ENCODE results near the gene EIF5. TPM values are rescaled to one million over a fixed set of nuclear protein-coding genes. Genes with fewer than 3 reads are reported as not detected.
"Not testable (repeated sequence)": the region's sequence is repeated elsewhere in the genome, so short reads cannot be mapped to it uniquely, and the experiment has no call there.

The EIF5 gene
- total and polyA plus RNA-seq, 5 donors: 77.4 to 275 (median 247) TPM

DNA sequence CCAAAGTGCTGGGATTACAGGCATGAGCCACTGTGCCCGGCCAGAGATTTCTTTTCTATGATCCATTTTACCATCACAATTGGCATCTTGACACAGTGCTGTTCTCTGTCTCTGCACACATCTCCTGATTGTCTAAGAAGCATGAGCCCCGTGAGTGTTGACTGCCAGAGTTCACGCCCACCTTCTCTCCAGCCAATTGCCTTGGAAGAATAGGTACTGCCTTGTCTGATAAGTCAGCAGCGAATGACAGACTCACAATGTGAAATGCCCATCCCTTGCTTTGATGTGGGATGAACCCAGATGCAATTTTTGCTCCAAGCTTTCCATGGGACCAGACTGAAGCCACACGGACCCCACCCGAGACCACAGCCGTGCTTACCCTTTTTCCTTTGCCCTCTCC is 19.3 kb downstream of the EIF5 start:
- H3K4me3 ChIP-seq (ENCODE audit: low read length): no peak overlapping the region
- 60% methylated on average over 7 of the region's 7 CpGs for WGBS
- no peak for DNase-seq
- no peaks in the 10 kb centered on the region for H3K4me1 ChIP-seq (ENCODE audit: control insufficient read depth, insufficient read depth, low read length)
- intact Hi-C loops (cut with DNase I): no loop called here
- H3K9me3 ChIP-seq (ENCODE audit: control insufficient read depth, low read length): no peaks in the 10 kb centered on the region
- no peak for ATAC-seq
- no peaks in the 10 kb centered on the region for H3K27me3 ChIP-seq (ENCODE audit: control insufficient read depth, insufficient read depth)
- H3K27ac ChIP-seq (ENCODE audit: low read length): no peak overlapping the region

DNA sequence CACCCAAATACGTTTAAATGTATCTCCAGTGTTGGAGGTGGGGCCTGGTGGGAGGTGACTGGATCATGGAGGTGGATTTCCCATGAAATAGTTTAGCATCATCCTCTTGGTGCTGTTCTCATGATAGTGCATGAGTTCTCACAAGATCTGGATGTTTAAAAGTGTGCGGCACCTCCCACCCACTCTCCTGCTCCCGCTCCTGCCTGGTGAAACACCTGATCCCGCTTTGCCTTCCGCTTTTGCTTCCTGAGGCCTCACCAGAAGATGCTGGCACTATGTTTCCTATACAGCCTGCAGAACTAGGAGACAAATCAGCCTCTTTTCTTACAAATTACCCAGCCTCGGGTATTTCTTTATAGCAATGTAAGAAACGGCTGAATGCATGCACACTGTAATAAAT is 20.1 kb downstream of the EIF5 start:
- Histone ChIP-seq H3K4me1 (ENCODE audit: control insufficient read depth, insufficient read depth, low read length) (no peaks in the 10 kb centered on the region), H3K27me3 (ENCODE audit: control insufficient read depth, insufficient read depth) (no peaks in the 10 kb centered on the region), H3K9me3 (ENCODE audit: control insufficient read depth, low read length) (no peaks in the 10 kb centered on the region), H3K27ac (ENCODE audit: low read length) (no peak overlapping the region), H3K4me3 (ENCODE audit: low read length) (no peak overlapping the region)
- no peak for ATAC-seq
- DNase-seq: no peak
- intact Hi-C loops (cut with DNase I): no loop called here
- 85% methylated on average over 7 of the region's 7 CpGs for WGBS

DNA sequence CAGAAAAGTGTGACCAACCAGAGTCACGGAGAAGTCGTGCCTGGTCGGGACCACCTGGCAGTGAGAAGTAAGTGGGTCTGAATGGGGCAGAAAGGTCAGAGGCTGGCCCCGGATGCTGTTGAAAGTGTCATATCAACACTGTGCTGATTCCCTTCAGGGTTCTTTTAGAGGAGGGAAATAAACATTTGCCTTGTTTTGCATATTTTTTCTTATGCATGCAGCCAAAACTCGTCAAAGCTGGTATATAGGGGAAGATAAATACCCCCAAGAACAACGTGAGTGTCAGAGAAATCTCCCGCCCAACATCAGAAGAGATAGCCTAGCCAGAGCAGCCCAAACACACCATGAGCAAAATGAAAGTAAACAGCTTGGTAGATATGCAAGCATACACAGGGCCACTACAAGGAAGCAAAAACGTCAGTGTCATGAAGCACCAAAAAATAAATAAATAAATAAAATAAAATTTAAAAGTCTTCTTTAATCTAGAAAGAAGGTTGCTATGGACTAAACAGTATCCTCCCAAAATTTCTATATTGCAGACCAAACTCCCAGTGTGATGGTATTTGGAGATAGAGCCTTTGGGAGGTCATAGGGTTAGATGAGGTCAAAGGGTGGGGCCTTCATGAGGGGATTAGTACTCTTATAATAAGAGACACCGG is 22.1 kb downstream of the EIF5 start:
- H3K9me3 ChIP-seq (ENCODE audit: control insufficient read depth, low read length): no peaks in the 10 kb centered on the region

DNA sequence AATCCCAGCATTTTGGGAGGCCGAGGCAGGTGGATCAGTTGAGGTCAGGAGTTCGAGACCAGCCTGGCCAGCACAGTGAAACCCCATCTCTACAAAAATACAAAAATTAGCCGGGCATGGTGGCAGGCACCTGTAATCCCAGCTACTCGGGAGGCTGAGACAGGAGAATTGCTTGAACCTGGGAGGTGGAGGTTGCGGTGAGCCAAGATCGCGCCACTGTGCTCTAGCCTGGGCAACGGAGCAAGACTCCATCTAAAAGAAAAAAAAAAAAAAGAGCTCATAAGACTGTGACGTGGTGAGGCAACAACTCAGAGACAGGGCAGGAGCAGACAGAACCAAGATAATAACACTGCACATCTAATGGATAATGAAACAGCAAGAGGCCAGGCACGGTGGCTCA is 23.5 kb downstream of the EIF5 start:
- H3K4me3 ChIP-seq (ENCODE audit: low read length): not testable (repeated sequence)
- 93% methylated on average over 10 of the region's 10 CpGs for WGBS

More for the DNA sequence above, 22.1 kb downstream of the EIF5 start:
- no peak overlapping the region for H3K27ac ChIP-seq (ENCODE audit: low read length)
- DNase-seq (no peak), ATAC-seq (peak; percentile 47 to 70)
- H3K27me3 ChIP-seq (ENCODE audit: control insufficient read depth, insufficient read depth): no peaks in the 10 kb centered on the region
- WGBS: 44% methylated on average over 9 of the region's 9 CpGs
- intact Hi-C loops (cut with DNase I): no loop called here
- H3K4me1 ChIP-seq (ENCODE audit: control insufficient read depth, insufficient read depth, low read length): no peaks in the 10 kb centered on the region
- peak overlapping the region; percentile 22 for H3K4me3 ChIP-seq (ENCODE audit: low read length)

DNA sequence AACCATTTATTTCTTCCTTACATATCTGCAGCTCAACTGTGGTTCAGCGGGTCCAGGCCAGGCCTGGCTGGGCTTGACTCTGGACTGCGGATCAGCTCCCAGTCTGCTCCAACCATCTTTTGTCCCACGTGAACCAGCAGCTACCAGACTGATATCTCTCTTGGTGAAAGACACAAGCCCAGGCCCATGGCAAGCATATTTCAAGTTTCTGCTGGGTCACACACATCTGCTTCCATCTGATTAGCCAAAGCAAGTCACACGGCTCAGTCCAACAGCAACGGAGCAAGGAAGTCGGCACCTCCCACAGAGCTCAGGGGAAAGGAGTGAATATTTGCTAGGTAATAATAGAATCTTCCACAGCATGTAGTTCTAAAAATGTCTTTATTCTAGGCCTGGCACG is 26.5 kb downstream of the EIF5 start:
- 70% methylated on average over 7 of the region's 7 CpGs for WGBS
- Histone ChIP-seq H3K27me3 (ENCODE audit: control insufficient read depth, insufficient read depth) (no peaks in the 10 kb centered on the region), H3K4me1 (ENCODE audit: control insufficient read depth, insufficient read depth, low read length) (no peaks in the 10 kb centered on the region), H3K9me3 (ENCODE audit: control insufficient read depth, low read length) (no peaks in the 10 kb centered on the region), H3K27ac (ENCODE audit: low read length) (no peak overlapping the region), H3K4me3 (ENCODE audit: low read length) (no peak overlapping the region)
- intact Hi-C loops (cut with DNase I): no loop called here
- no peak for ATAC-seq
- DNase-seq: no peak

More for the DNA sequence above, 23.5 kb downstream of the EIF5 start:
- intact Hi-C loops (cut with DNase I); H3K27me3 ChIP-seq (ENCODE audit: control insufficient read depth, insufficient read depth); DNase-seq; ATAC-seq; H3K27ac ChIP-seq (ENCODE audit: low read length); H3K9me3 ChIP-seq (ENCODE audit: control insufficient read depth, low read length); H3K4me1 ChIP-seq (ENCODE audit: control insufficient read depth, insufficient read depth, low read length): not testable (repeated sequence)

DNA sequence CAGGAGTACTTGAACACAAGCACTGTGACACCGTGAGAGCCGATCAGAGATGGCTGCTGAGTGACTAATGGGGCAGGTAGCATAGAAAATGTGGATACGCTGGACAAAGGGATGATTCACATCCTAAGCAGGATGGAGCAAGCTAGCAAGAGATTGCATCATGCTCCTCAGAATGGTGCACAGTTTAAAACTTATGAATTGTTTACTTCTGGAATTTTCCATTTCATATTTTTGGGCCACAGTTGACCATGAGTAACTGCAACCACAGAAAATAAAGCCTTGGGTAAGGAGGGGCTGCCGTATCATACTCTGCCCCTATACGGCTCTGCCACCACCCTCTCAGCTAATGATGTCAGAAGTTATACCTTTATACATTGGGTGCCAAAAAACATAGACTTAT is 27.8 kb downstream of the EIF5 start:
- Histone ChIP-seq H3K9me3 (ENCODE audit: control insufficient read depth, low read length) (no peaks in the 10 kb centered on the region), H3K4me3 (ENCODE audit: low read length) (no peak overlapping the region), H3K27ac (ENCODE audit: low read length) (no peak overlapping the region), H3K4me1 (ENCODE audit: control insufficient read depth, insufficient read depth, low read length) (no peaks in the 10 kb centered on the region), H3K27me3 (ENCODE audit: control insufficient read depth, insufficient read depth) (no peaks in the 10 kb centered on the region)
- WGBS: 69% methylated on average over 5 of the region's 5 CpGs
- ATAC-seq: peak in 1 of 2 donors; percentile 44
- no peak for DNase-seq
- intact Hi-C loops (cut with DNase I): no loop called here

DNA sequence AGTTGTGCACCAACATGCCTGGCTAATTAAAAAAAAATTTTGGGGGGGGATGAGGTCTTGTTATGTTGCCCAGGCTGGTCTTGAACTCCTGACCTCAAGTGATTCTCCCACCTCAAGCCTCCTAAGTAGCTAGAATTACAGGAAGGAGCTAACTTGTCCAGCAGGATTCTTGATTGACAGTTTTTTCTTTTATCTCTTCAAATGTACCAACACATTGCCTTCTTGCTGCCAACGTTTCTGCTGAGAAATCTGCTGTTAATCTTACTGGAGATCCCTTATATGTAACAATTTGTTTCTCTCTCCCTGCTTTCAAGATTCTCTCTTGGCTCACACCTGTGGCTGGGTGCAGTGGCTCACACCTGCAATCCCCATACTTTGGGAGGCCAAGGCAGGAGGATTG is 28.7 kb downstream of the EIF5 start:
- Histone ChIP-seq H3K4me1 (ENCODE audit: control insufficient read depth, insufficient read depth, low read length) (no peaks in the 10 kb centered on the region), H3K4me3 (ENCODE audit: low read length) (no peak overlapping the region), H3K27ac (ENCODE audit: low read length) (no peak overlapping the region), H3K27me3 (ENCODE audit: control insufficient read depth, insufficient read depth) (no peaks in the 10 kb centered on the region), H3K9me3 (ENCODE audit: control insufficient read depth, low read length) (no peaks in the 10 kb centered on the region)
- 60% methylated on average over 1 of the region's 1 CpG for WGBS
- ATAC-seq (no peak), DNase-seq (no peak)
- intact Hi-C loops (cut with DNase I): no loop called here

DNA sequence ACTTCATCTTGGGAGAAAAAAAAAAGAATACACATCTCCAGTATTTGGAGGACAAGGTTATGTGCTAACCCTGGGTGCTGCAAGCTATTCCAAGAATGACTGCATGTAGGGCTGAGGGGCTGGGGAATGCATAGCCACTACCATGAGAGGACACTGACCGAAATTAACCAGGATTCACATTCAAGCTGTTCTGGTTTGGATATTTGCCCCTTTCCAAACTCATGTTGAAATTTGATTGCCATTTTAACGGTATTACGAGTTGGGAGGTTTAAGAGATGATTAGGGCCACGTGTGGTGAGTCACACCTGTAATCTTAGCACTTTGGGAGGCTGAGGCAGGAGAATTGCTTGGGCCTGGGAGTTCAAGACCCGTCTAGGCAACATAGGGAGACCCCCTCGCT is 32.7 kb downstream of the EIF5 start:
- DNase-seq (no peak), ATAC-seq (no peak)
- no peaks in the 10 kb centered on the region for H3K4me1 ChIP-seq (ENCODE audit: control insufficient read depth, insufficient read depth, low read length)
- no peak overlapping the region for H3K4me3 ChIP-seq (ENCODE audit: low read length)
- 83% methylated on average over 6 of the region's 6 CpGs for WGBS
- H3K27ac ChIP-seq (ENCODE audit: low read length): no peak overlapping the region
- intact Hi-C loops (cut with DNase I): no loop called here
- no peaks in the 10 kb centered on the region for H3K9me3 ChIP-seq (ENCODE audit: control insufficient read depth, low read length)
- no peaks in the 10 kb centered on the region for H3K27me3 ChIP-seq (ENCODE audit: control insufficient read depth, insufficient read depth)

DNA sequence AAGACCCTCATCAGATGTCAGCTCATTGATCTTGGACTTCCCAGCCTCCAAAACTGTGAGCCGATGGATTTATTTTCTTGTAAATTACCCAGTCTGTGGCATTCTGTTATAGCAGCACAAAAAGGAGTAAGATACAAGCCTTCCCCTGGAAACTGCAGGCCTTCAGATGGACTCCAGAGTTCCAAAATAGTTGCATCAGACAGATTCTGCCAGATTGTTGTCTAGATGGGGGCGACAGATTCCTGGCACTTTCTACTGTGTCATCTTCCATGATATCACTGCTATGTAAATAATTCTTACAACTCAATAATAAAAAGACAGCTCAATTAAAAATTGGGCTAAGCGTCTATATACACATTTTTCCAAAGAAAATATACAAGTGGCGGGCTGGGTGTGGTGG is 34.0 kb downstream of the EIF5 start:
- Histone ChIP-seq H3K27me3 (ENCODE audit: control insufficient read depth, insufficient read depth) (no peaks in the 10 kb centered on the region), H3K27ac (ENCODE audit: low read length) (no peak overlapping the region), H3K9me3 (ENCODE audit: control insufficient read depth, low read length) (no peaks in the 10 kb centered on the region), H3K4me1 (ENCODE audit: control insufficient read depth, insufficient read depth, low read length) (no peaks in the 10 kb centered on the region), H3K4me3 (ENCODE audit: low read length) (no peak overlapping the region)
- intact Hi-C loops (cut with DNase I): no loop called here
- DNase-seq (no peak), ATAC-seq (no peak)
- WGBS: 84% methylated on average over 4 of the region's 4 CpGs

DNA sequence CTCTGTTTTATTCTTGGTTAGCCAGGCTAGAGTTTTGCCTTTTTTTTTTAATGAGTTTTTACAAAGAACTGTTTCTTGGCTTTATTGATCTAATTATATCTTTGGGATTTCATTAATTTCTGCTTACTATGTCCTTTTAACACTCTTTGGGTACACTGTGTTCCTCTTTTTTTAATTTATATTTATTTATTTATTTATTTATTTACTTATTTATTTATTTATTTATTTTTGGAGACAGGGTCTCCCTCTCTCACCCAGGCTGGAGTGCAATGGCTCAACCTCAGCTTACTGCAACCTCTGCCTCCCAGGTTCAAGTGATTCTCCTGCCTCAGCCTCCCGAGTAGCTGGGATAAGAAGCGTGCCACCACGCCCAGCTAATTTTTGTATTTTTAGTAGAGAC is 36.0 kb downstream of the EIF5 start:
- H3K27me3 ChIP-seq (ENCODE audit: control insufficient read depth, insufficient read depth): no peaks in the 10 kb centered on the region
- H3K4me1 ChIP-seq (ENCODE audit: control insufficient read depth, insufficient read depth, low read length): no peaks in the 10 kb centered on the region
- intact Hi-C loops (cut with DNase I): no loop called here
- WGBS: 95% methylated on average over 3 of the region's 3 CpGs
- H3K4me3 ChIP-seq (ENCODE audit: low read length): no peak overlapping the region
- ATAC-seq: no peak
- no peak overlapping the region for H3K27ac ChIP-seq (ENCODE audit: low read length)
- H3K9me3 ChIP-seq (ENCODE audit: control insufficient read depth, low read length): no peaks in the 10 kb centered on the region
- DNase-seq: no peak

DNA sequence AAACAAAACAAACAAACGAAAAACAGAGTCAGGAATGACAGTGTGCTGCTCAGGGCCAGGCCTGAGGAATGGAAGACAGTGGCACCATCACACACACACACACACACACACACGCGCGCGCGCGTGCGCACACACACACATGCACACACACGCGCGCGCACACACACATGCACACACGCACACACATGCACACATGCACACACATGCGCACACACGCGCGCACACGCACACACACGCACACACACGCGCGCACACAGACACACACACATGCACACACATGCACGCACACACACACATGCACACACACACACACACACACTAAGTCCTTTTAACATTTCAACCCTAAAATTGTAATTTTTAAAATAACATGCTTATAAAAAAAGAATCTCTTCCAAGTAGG is 38.0 kb downstream of the EIF5 start:
- no peak overlapping the region for H3K4me3 ChIP-seq (ENCODE audit: low read length)
- no peaks in the 10 kb centered on the region for H3K27me3 ChIP-seq (ENCODE audit: control insufficient read depth, insufficient read depth)
- no peak overlapping the region for H3K27ac ChIP-seq (ENCODE audit: low read length)
- intact Hi-C loops (cut with DNase I): no loop called here
- DNase-seq (no peak), ATAC-seq (no peak)
- no peaks in the 10 kb centered on the region for H3K9me3 ChIP-seq (ENCODE audit: control insufficient read depth, low read length)
- no peaks in the 10 kb centered on the region for H3K4me1 ChIP-seq (ENCODE audit: control insufficient read depth, insufficient read depth, low read length)
- WGBS: 69% methylated on average over 22 of the region's 23 CpGs

All from right cardiac atrium (tissue), 5 donors.